ENCODE data around the gene POLR2H. TPM values are rescaled to one million over a fixed set of nuclear protein-coding genes. Genes with fewer than 3 reads are reported as not detected.

POLR2H gene
- total RNA-seq, 1 experiment from 2014 or later, result 156 TPM

DNA sequence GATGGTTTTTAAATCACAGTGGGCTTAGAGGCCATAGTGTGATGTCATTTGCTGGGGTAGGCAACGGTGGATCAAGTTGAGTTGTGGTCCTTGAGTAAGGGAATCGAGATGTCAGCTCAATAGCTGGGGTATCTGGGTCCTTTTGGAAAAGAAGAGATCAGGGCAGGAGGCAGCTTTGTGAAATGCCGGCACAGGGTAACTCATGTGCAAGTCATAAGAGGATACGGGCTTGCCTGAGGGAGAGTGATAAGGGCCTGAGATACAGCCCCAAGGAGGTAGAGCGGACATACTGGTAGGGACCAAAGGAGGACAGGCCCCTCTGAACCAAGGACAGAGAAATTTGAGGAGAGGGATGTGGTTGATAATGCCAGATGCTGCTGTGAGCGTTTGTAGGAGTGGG is 28.3 kb upstream of the POLR2H start:
- H3K36me3 ChIP-seq (ENCODE audit: control insufficient read depth, insufficient read depth, low read length), result peaks cover 20% of the 10 kb centered on the region; the same call in 1 of the 2 replicates

GRCh38 chr3:184333700-184334099 is 27.8 kb upstream of the POLR2H start:
- TF ChIP-seq TCF7L2 (IDR thresholded peaks at IDR 0.05; ENCODE audit: low read depth, low read length), result no peak
- TF ChIP-seq, protein P1, sequence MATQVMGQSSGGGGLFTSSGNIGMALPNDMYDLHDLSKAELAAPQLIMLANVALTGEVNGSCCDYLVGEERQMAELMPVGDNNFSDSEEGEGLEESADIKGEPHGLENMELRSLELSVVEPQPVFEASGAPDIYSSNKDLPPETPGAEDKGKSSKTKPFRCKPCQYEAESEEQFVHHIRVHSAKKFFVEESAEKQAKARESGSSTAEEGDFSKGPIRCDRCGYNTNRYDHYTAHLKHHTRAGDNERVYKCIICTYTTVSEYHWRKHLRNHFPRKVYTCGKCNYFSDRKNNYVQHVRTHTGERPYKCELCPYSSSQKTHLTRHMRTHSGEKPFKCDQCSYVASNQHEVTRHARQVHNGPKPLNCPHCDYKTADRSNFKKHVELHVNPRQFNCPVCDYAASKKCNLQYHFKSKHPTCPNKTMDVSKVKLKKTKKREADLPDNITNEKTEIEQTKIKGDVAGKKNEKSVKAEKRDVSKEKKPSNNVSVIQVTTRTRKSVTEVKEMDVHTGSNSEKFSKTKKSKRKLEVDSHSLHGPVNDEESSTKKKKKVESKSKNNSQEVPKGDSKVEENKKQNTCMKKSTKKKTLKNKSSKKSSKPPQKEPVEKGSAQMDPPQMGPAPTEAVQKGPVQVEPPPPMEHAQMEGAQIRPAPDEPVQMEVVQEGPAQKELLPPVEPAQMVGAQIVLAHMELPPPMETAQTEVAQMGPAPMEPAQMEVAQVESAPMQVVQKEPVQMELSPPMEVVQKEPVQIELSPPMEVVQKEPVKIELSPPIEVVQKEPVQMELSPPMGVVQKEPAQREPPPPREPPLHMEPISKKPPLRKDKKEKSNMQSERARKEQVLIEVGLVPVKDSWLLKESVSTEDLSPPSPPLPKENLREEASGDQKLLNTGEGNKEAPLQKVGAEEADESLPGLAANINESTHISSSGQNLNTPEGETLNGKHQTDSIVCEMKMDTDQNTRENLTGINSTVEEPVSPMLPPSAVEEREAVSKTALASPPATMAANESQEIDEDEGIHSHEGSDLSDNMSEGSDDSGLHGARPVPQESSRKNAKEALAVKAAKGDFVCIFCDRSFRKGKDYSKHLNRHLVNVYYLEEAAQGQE (IDR thresholded peaks at IDR 0.05; ENCODE audit: insufficient read depth in 1 of 2, low read depth in 2 of 2, low read length in 1 of 2), result no peak
- TF ChIP-seq, protein P2, sequence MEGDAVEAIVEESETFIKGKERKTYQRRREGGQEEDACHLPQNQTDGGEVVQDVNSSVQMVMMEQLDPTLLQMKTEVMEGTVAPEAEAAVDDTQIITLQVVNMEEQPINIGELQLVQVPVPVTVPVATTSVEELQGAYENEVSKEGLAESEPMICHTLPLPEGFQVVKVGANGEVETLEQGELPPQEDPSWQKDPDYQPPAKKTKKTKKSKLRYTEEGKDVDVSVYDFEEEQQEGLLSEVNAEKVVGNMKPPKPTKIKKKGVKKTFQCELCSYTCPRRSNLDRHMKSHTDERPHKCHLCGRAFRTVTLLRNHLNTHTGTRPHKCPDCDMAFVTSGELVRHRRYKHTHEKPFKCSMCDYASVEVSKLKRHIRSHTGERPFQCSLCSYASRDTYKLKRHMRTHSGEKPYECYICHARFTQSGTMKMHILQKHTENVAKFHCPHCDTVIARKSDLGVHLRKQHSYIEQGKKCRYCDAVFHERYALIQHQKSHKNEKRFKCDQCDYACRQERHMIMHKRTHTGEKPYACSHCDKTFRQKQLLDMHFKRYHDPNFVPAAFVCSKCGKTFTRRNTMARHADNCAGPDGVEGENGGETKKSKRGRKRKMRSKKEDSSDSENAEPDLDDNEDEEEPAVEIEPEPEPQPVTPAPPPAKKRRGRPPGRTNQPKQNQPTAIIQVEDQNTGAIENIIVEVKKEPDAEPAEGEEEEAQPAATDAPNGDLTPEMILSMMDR (IDR thresholded peaks at IDR 0.05), result no peak
- no peak for TF ChIP-seq POLR2AphosphoS5 (IDR thresholded peaks at IDR 0.05; ENCODE audit: low read depth, low read length)
- no peak for TF ChIP-seq SIN3A (IDR thresholded peaks at IDR 0.05; ENCODE audit: borderline replicate concordance, insufficient read depth, low read depth, low read length)
- H3K27me3 ChIP-seq (ENCODE audit: control insufficient read depth, insufficient read depth, low read length), result no peaks in the 10 kb centered on the region
- no peaks in the 10 kb centered on the region for H3K9me3 ChIP-seq (ENCODE audit: control insufficient read depth, insufficient read depth, low read depth, low read length)
- H3K4me1 ChIP-seq (ENCODE audit: control insufficient read depth, insufficient read depth, low read length), result peaks cover 58% of the 10 kb centered on the region
- no peak for DNase-seq (ENCODE audit: low read depth, low spot score)
- ChIA-PET POLR2A (no interaction called here), CTCF (no interaction called here)
- no peak for ATAC-seq
- in situ Hi-C loops (cut with HindIII; ENCODE audit: low pct_unique_long_range_greater_than_20kb, low sequenced_read_pairs) (no loop called here), intact Hi-C loops (cut with micrococcal nuclease; ENCODE audit: unreplicated experiment) (no loop called here)
- no peak overlapping the region for H3K4me3 ChIP-seq (ENCODE audit: low read depth in 2 of 2, low read length in 2 of 2)
- BruUV-seq (replicated peaks), result no TSS peak
- H3K36me3 ChIP-seq (ENCODE audit: control insufficient read depth, insufficient read depth, low read length), result peaks cover 20% of the 10 kb centered on the region; the same call in 1 of the 2 replicates
- H3K27ac ChIP-seq (ENCODE audit: low read length), result peak overlapping the region; percentile 60; the same call in 1 of the 2 replicates

More for the DNA sequence above, 28.3 kb upstream of the POLR2H start:
- DNase-seq (ENCODE audit: low read depth, low spot score), result no peak
- Histone ChIP-seq H3K9me3 (ENCODE audit: control insufficient read depth, insufficient read depth, low read depth, low read length) (no peaks in the 10 kb centered on the region), H3K27ac (ENCODE audit: low read length) (peak overlapping the region; percentile 60), H3K27me3 (ENCODE audit: control insufficient read depth, insufficient read depth, low read length) (no peaks in the 10 kb centered on the region), H3K4me1 (ENCODE audit: control insufficient read depth, insufficient read depth, low read length) (peaks cover 58% of the 10 kb centered on the region), H3K4me3 (ENCODE audit: low read depth in 2 of 2, low read length in 2 of 2) (no peak overlapping the region)
- in situ Hi-C loops (cut with HindIII; ENCODE audit: low pct_unique_long_range_greater_than_20kb, low sequenced_read_pairs) (no loop called here), intact Hi-C loops (cut with micrococcal nuclease; ENCODE audit: unreplicated experiment) (no loop called here)
- ChIA-PET POLR2A (no interaction called here), CTCF (no interaction called here)
- TF ChIP-seq, protein P2 (IDR thresholded peaks at IDR 0.05), result no peak
- TF ChIP-seq, protein P1 (IDR thresholded peaks at IDR 0.05; ENCODE audit: insufficient read depth in 1 of 2, low read depth in 2 of 2, low read length in 1 of 2), result no peak
- TF ChIP-seq POLR2AphosphoS5 (IDR thresholded peaks at IDR 0.05; ENCODE audit: low read depth, low read length), result no peak
- TF ChIP-seq SIN3A (IDR thresholded peaks at IDR 0.05; ENCODE audit: borderline replicate concordance, insufficient read depth, low read depth, low read length), result no peak
- TF ChIP-seq TCF7L2 (IDR thresholded peaks at IDR 0.05; ENCODE audit: low read depth, low read length), result no peak
- no peak for ATAC-seq
- TSS peak; percentile 62 for BruUV-seq (replicated peaks)

Measured in Panc1 (cell line).